ENCODE results near the gene SP6.

Gene SP6

GRCh38 chr17:47853616-47854015, 2.7 kb upstream of the SP6 start:
- DNase-seq (ENCODE audit: low read depth) = no peak

- no peak for DNase-seq (ENCODE audit: low read depth)
Measured at GRCh38 chr17:47852113-47852949, 1.4 kb upstream of the SP6 start.

GRCh38 chr17:47851764-47852112, 775 bp upstream of the SP6 start:
- no peak for DNase-seq (ENCODE audit: low read depth)

GRCh38 chr17:47850373-47850691, 631 bp downstream of the SP6 start:
- DNase-seq (ENCODE audit: low read depth) = no peak

GRCh38 chr17:47848198-47848513, 2.8 kb downstream of the SP6 start:
- DNase-seq (ENCODE audit: low read depth) = no peak

- DNase-seq (ENCODE audit: low read depth) = no peak
Measured at GRCh38 chr17:47847341-47848197, 3.4 kb downstream of the SP6 start.

- DNase-seq (ENCODE audit: low read depth) = no peak
Measured at GRCh38 chr17:47846716-47847340, 4.1 kb downstream of the SP6 start.

- DNase-seq (ENCODE audit: low read depth) = no peak
Measured at GRCh38 chr17:47845716-47846075, 5.3 kb downstream of the SP6 start.

- no peak for DNase-seq (ENCODE audit: low read depth)
Measured at GRCh38 chr17:47844814-47845715, 5.9 kb downstream of the SP6 start.

GRCh38 chr17:47844227-47844626, 6.7 kb downstream of the SP6 start:
- DNase-seq (ENCODE audit: low read depth) = no peak

- no peak for DNase-seq (ENCODE audit: low read depth)
Measured at GRCh38 chr17:47843391-47843730, 7.6 kb downstream of the SP6 start.

GRCh38 chr17:47841488-47842291, 9.3 kb downstream of the SP6 start:
- no peak for DNase-seq (ENCODE audit: low read depth)

- DNase-seq (ENCODE audit: low read depth) = peak; percentile 81
Measured at GRCh38 chr17:47840742-47841487, 10.0 kb downstream of the SP6 start, which contains the start of gene SCRN2. SCRN2 (minus strand) TSS chr17:47841273; CDS start chr17:47840843, 430 bp downstream.

GRCh38 chr17:47840001-47840741, 10.8 kb downstream of the SP6 start:
- no peak for DNase-seq (ENCODE audit: low read depth)

- no peak for DNase-seq (ENCODE audit: low read depth)
Measured at GRCh38 chr17:47839071-47839470, 11.9 kb downstream of the SP6 start.

GRCh38 chr17:47838636-47839035, 12.3 kb downstream of the SP6 start:
- no peak for DNase-seq (ENCODE audit: low read depth)

GRCh38 chr17:47837401-47838039, 13.4 kb downstream of the SP6 start:
- DNase-seq (ENCODE audit: low read depth) = no peak

GRCh38 chr17:47836601-47837000, 14.4 kb downstream of the SP6 start:
- DNase-seq (ENCODE audit: low read depth) = no peak

GRCh38 chr17:47834756-47835155, 16.2 kb downstream of the SP6 start:
- DNase-seq (ENCODE audit: low read depth) = no peak
